ACC112 (cell line): ENCODE measurements around the gene SLC22A7.

Experiments
- H2AFZ ChIP-seq: fragments of 200-600 bp; sonication (generic); one replicate; pipeline ENCODE4 v1.6.0; 2017; ENCODE audit warnings: antibody characterized with exemption, low read length; ENCODE audit not compliant: unreplicated experiment
- H3K27ac ChIP-seq: fragments of 200-600 bp; sonication (generic); 2 replicates; pipeline ENCODE4 v1.5.1; 2014; ENCODE audit warnings: low read depth, mild to moderate bottlenecking, antibody characterized with exemption, low read length, moderate library complexity
- H3K27me3 ChIP-seq: fragments of 200-600 bp; sonication (generic); 2 replicates; pipeline ENCODE4 v1.6.1; 2014; ENCODE audit warnings: mild to moderate bottlenecking, antibody characterized with exemption, low read length, moderate library complexity, mixed read lengths; ENCODE audit not compliant: insufficient read depth
- H3K36me3 ChIP-seq: fragments of 200-600 bp; sonication (generic); 2 replicates; pipeline ENCODE4 v1.6.1; 2016; ENCODE audit warnings: mild to moderate bottlenecking, antibody characterized with exemption, low read length, moderate library complexity, mixed read lengths; ENCODE audit not compliant: insufficient read depth
- H3K4me1 ChIP-seq: fragments of 200-600 bp; sonication (generic); one replicate; pipeline ENCODE4 v1.6.1; 2016; ENCODE audit warnings: low read length, mixed read lengths; ENCODE audit not compliant: insufficient read depth, unreplicated experiment, control insufficient read depth
- H3K4me3 ChIP-seq: fragments of 200-600 bp; sonication (generic); 2 replicates; pipeline ENCODE4 v1.5.1; 2014; ENCODE audit warnings: mild to moderate bottlenecking, low read depth, low read length
- H3K79me2 ChIP-seq: fragments of 200-600 bp; sonication (generic); one replicate; pipeline ENCODE4 v1.6.0; 2016; ENCODE audit warnings: low read length; ENCODE audit not compliant: control insufficient read depth, unreplicated experiment, insufficient read depth

The SLC22A7 gene

DNA sequence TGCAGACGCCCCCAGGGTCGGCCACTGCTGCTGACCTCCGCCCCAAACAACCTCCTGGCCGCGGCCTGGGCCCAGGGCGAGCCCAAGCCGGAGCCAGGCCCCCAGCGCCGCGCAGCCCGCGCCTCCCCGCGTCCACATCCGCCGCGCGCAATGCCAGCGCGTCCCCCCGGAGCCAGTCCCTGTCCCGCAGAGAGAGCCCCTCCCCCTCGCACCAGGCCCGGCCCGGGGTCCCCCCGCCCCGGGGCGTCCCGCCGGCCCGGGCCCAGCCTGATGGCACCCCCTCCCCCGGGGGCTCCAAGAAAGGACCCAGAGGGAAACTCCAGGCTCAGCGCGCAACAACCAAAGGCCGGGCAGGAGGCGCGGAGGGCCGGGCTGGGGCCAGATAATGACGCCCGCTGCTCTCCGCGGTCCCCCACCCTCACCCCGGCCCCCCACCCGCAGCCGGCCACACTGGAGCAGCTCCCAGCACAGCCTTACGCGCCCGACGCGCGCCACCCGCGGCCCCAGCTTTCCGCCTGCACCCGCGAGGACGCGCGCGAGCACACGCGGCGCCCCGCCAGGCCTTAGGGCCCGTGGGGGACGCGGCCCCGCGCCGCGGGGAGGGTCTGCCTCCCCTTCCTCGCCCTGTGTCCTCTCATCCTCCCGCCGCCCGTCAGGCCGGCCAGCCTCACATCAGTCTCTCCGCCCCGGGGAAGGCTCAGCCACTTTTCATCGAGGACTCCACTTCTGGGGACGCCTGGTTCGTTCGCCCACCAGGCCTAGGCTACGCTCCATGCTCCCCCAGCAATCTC lies 12.9 kb upstream of the SLC22A7 start:
- Histone ChIP-seq H3K36me3 (no peaks in the 10 kb centered on the region), H3K79me2 (no peaks in the 10 kb centered on the region), H3K27me3 (peaks cover 36% of the 10 kb centered on the region), H3K27ac (no peak overlapping the region), H2AFZ (peak overlapping the region; percentile 12), H3K4me1 (no peaks in the 10 kb centered on the region), H3K4me3 (peak overlapping the region; percentile 56; the same call in 1 of the 2 replicates)

DNA sequence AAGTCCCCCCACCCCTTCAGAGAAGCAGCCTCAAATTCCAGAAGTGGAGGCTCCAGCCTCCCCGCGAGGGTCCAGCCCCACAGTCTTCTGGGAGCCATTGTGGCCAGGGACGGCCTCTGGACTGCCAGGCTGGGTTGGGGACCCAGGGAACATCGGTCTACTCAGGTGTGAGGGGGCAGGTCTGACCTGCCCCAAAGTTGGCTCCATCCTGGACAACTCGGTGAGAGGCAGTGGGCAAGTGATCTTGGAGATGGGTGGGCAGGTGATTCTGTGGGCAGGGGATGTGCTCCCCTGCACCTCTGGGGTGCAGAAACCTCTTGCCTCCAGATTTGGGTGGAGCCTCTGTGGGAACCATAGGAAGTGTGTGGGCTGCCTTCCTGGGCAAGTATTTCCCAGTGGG lies 12.2 kb upstream of the SLC22A7 start:
- H3K27ac ChIP-seq, result no peak overlapping the region
- no peaks in the 10 kb centered on the region for H3K36me3 ChIP-seq
- H3K4me1 ChIP-seq, result no peaks in the 10 kb centered on the region
- H2AFZ ChIP-seq, result no peak overlapping the region
- no peaks in the 10 kb centered on the region for H3K79me2 ChIP-seq
- H3K4me3 ChIP-seq, result no peak overlapping the region
- H3K27me3 ChIP-seq, result peaks cover 31% of the 10 kb centered on the region

DNA sequence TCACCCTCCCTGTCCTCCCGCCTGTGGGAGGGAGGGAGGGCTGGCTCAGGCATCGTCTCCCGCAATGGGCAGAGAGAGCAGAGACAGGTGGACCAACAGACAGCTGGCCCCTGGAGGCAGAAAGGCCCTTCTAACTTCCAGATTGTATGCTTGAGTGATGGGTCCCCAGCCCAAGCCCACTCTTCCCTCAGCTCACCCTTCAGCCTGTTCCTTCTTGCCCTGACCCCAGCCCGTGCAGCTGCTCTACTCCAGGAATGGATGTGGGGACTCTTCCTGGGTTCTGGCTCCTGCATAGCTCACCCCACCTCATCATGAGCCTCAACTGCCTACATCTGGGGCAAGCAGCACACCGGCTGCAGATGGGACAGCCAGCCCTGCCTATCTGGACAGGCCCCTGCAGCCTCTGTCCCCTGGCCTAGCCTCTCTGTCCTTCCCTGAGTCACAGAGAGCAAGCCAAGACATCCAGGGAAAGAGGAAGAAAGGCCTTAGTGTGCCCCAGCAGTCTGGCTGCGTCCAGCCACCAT lies 11.5 kb upstream of the SLC22A7 start:
- no peaks in the 10 kb centered on the region for H3K79me2 ChIP-seq
- H3K4me1 ChIP-seq, result no peaks in the 10 kb centered on the region
- H3K4me3 ChIP-seq, result no peak overlapping the region
- H3K36me3 ChIP-seq, result no peaks in the 10 kb centered on the region
- no peak overlapping the region for H3K27ac ChIP-seq
- H3K27me3 ChIP-seq, result peaks cover 29% of the 10 kb centered on the region
- no peak overlapping the region for H2AFZ ChIP-seq

DNA sequence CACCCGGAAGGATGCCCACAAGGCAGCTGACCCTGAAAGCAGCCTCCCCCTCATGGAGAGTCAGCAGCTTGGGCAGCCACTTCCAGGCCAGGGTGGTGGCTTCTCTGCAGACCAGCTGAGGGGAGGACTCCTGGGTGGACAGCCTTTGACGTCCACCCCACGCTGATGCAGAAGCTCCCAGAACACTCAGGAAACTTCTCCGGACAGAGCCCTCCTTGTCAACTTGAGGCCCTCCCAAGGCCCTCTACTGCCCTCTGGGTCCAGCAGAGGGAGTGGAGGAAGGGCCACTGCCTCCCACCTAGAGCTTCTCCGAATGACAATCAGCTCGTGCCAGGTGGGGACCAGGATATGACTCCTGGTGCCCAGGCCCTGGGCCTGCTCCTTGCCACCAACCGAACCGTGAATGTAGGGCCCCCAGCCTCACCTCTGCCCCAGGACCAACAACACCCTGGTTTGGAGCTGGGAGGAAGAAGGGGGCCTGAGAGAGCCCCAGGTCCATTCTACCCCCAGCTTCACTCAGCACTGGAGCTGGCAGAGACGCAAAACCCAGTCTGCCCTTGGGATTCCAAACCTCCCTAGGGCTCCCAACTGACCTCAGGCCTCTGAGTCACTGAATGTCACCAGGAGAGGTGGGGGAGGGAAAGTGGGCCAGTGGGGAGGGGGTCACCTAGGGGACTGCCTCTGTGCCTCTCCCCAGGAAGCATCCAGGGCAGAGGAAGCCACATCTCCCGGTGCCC lies 10.9 kb upstream of the SLC22A7 start:
- H3K4me3 ChIP-seq, result no peak overlapping the region
- H3K79me2 ChIP-seq, result no peaks in the 10 kb centered on the region
- H3K4me1 ChIP-seq, result no peaks in the 10 kb centered on the region
- H3K27ac ChIP-seq, result no peak overlapping the region
- H2AFZ ChIP-seq, result no peak overlapping the region
- H3K27me3 ChIP-seq, result peaks cover 28% of the 10 kb centered on the region
- no peaks in the 10 kb centered on the region for H3K36me3 ChIP-seq

DNA sequence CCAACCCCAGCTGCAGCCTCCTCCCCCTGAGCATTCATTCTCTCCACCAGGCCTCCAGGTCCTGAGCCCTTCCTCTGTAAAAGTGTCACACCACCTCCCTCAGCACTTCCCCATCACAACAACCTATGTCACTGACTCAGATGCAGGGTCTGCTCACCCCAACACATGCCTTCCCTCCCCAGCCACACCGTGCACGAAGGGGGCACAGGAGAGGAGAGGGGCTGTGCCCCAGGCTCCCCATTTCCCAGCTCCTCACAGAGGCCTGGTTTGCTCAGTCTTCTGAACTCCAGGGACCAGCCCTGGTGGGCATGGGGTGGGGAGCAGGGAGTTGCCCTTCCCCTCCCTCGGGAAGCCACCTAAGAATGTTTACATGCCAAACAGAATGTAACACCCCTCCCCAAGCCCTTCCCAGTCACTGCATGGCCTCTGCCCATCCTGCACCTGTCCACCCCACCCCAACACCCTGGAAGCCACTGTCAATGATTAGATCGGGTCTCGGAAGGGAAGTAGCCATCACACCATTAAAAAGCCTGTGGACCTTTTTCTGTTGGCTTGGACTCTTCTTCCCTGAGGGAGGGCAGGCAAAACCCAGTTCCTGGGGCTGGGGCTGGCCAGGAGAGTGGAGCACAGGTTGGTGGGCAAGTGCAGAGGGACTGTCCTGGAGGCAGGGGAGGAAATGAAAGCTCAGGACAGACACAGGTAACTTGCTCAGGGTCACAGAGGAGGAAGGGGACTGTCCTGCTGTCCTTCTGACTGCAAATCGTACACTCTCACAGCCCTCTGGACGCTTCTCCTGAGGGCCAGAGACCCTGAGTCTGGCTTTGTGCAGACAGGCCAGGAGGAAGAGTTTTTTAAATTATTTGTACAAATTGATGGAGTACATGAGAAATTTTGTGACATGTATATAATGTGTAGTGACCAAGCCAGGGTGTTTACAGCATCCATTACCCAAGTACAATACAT lies 10.1 kb upstream of the SLC22A7 start:
- no peaks in the 10 kb centered on the region for H3K4me1 ChIP-seq
- H3K4me3 ChIP-seq, result no peak overlapping the region
- H3K36me3 ChIP-seq, result no peaks in the 10 kb centered on the region
- H3K79me2 ChIP-seq, result no peaks in the 10 kb centered on the region
- H3K27ac ChIP-seq, result no peak overlapping the region
- peaks cover 25% of the 10 kb centered on the region for H3K27me3 ChIP-seq
- H2AFZ ChIP-seq, result no peak overlapping the region

DNA sequence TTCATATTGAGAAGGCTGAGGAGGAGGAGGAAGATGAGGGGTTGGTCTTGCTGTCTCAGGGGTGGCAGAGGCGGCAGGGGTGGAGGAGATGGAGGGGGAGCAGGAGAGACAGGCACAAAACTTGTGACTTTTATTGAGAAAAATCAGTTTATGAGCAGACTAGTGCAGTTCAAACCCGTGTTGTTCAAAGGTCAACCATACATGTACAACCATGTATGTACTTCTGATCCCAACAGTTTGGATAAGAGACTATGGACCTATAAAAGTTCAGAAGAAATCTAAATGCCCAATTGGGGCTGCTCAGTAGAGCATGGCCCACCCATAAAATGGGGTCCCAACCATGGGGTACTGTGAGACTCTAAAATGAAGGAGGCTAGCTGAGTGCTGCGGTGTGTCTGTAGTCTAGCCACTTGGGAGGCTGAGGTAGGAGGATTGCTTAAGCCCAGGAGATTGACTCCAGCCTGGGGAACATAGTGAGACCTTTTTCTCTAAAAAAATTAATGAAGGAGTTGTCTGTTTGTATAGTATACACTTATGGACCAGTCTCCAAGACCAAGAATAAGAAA lies 7.6 kb upstream of the SLC22A7 start:
- no peaks in the 10 kb centered on the region for H3K36me3 ChIP-seq

DNA sequence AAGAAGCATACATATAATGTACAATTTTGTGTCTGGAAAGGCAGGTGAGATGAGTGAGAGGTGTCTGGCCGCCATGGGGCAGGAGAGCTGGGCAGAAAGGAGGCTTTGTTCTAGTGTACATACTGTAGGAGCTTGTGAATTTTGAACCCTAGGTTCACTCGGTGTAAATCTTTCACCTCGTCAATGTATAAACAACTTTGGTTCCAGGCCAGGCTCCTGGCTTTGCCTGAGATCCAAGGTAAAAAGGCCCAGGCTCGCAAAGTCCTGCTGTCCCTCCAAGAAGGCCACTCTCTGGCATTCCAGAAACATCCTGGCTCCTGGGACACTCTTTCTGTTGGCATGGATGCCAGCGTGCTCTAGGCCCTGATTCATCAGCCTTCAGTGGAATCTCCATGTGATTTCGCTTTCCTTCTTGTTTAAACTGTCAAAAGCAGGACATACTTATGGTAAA lies 7.1 kb upstream of the SLC22A7 start:
- Histone ChIP-seq H3K27ac (no peak overlapping the region), H3K36me3 (no peaks in the 10 kb centered on the region), H3K27me3 (peaks cover 4% of the 10 kb centered on the region), H3K79me2 (no peaks in the 10 kb centered on the region), H3K4me3 (no peak overlapping the region), H3K4me1 (no peaks in the 10 kb centered on the region), H2AFZ (no peak overlapping the region)

More for the DNA sequence above, 7.6 kb upstream of the SLC22A7 start:
- Histone ChIP-seq H3K27me3 (peaks cover 9% of the 10 kb centered on the region), H3K4me3 (no peak overlapping the region), H2AFZ (no peak overlapping the region), H3K79me2 (no peaks in the 10 kb centered on the region), H3K27ac (no peak overlapping the region), H3K4me1 (no peaks in the 10 kb centered on the region)

DNA sequence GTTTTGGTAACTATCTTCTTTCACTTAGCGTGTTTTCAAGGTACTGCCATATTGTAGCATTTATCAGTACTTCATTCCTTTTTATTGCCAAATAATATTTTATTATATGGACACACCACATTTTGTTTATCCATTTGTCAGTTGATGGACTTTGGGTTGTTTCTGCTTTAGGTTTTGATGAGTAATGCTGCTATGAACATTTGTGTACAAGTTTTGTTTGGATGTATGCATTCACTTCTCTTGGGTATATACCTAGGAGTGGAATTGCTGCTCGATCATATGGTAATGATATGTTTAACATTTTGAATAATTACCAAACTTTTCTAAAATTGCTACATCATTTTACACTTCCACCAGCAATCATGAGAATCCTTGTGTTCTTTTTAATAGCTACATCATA lies 6.4 kb upstream of the SLC22A7 start:
- Histone ChIP-seq H3K4me3 (no peak overlapping the region), H3K4me1 (no peaks in the 10 kb centered on the region), H3K27ac (no peak overlapping the region), H3K36me3 (no peaks in the 10 kb centered on the region), H2AFZ (no peak overlapping the region), H3K79me2 (no peaks in the 10 kb centered on the region), H3K27me3 (no peaks in the 10 kb centered on the region)

DNA sequence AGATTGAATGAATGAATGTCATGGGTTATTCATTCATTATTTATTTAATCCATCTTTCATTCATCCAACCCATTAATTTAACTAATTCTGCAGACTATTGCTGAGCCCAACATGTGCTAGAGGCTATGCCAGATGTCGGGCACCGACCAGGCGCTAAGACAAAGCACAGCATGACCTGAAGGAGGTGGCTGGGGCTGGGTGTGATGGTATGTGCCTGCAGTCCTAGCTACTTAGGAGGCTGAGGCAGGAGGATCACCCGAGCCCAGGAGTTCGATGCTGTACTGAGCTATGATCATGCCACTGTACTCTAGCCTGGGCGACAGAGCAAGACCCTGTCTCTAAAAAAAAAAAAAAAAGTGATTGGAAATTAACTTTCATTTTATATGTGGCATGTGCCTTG lies 5.7 kb upstream of the SLC22A7 start:
- Histone ChIP-seq H3K4me3 (no peak overlapping the region), H2AFZ (no peak overlapping the region), H3K27ac (no peak overlapping the region), H3K79me2 (no peaks in the 10 kb centered on the region), H3K27me3 (no peaks in the 10 kb centered on the region), H3K36me3 (no peaks in the 10 kb centered on the region), H3K4me1 (no peaks in the 10 kb centered on the region)

DNA sequence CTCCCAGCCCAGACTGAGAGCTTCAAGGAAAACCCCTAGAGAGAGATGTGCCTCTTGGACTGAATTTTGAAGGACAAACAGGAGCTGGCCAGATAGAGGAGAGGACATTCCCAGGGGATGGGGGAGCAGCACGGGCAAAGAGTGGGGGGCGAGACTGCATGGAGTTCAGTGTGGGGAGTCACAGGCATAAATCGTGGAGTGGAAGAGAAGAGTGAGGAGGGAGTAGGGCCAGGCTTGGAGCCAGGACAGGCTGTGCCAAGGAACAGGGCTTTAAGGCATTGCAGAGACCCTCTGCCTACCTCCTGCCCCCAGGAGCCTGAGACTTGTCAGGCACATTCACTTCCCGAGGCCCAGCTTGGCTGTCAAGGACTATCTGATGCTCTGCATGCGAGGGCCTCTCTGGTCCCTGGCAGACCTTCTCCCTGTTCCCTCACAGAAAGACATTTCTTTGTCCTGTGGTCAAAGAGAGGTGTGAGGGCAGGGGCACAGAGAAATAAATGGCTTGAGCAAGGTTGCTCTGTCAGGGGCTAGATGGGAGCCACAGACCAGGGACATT lies 5.2 kb upstream of the SLC22A7 start:
- Histone ChIP-seq H3K4me1 (no peaks in the 10 kb centered on the region), H2AFZ (no peak overlapping the region), H3K4me3 (no peak overlapping the region), H3K27ac (no peak overlapping the region), H3K27me3 (no peaks in the 10 kb centered on the region), H3K36me3 (no peaks in the 10 kb centered on the region), H3K79me2 (no peaks in the 10 kb centered on the region)
